ENCODE data around the gene ADAM29.

Gene ADAM29

GRCh38 chr4:174880001-174880400 lies 38.2 kb upstream of the ADAM29 start:
- Histone ChIP-seq H3K9me3 (ENCODE audit: insufficient read depth, low read depth, low read length) (no peaks in the 10 kb centered on the region), H3K79me2 (ENCODE audit: insufficient read depth, low read length) (no peaks in the 10 kb centered on the region), H3K4me2 (ENCODE audit: low read depth, low read length, poor library complexity, severe bottlenecking) (no peak overlapping the region), H3K9me2 (replicated peaks; ENCODE audit: low read depth, low read length) (no peaks in the 10 kb centered on the region), H3F3A (ENCODE audit: low read depth) (no peaks in the 10 kb centered on the region), H3K36me3 (ENCODE audit: insufficient read depth, low read length) (no peaks in the 10 kb centered on the region), H3K4me3 (ENCODE audit: low read length, poor library complexity, severe bottlenecking) (no peak overlapping the region), H2AFZ (ENCODE audit: low read length) (no peak overlapping the region), H3K27me3 (ENCODE audit: insufficient read depth, low read length, poor library complexity, severe bottlenecking) (no peaks in the 10 kb centered on the region), H3K9ac (ENCODE audit: low read depth, low read length, poor library complexity, severe bottlenecking) (no peak overlapping the region), H4K20me1 (ENCODE audit: insufficient read depth, low read length, poor library complexity, severe bottlenecking) (no peaks in the 10 kb centered on the region), H3K4me1 (ENCODE audit: insufficient read depth, low read length, poor library complexity, severe bottlenecking) (no peaks in the 10 kb centered on the region)
- TF ChIP-seq, protein P1, sequence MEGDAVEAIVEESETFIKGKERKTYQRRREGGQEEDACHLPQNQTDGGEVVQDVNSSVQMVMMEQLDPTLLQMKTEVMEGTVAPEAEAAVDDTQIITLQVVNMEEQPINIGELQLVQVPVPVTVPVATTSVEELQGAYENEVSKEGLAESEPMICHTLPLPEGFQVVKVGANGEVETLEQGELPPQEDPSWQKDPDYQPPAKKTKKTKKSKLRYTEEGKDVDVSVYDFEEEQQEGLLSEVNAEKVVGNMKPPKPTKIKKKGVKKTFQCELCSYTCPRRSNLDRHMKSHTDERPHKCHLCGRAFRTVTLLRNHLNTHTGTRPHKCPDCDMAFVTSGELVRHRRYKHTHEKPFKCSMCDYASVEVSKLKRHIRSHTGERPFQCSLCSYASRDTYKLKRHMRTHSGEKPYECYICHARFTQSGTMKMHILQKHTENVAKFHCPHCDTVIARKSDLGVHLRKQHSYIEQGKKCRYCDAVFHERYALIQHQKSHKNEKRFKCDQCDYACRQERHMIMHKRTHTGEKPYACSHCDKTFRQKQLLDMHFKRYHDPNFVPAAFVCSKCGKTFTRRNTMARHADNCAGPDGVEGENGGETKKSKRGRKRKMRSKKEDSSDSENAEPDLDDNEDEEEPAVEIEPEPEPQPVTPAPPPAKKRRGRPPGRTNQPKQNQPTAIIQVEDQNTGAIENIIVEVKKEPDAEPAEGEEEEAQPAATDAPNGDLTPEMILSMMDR (conservative IDR thresholded peaks at IDR 0.05; ENCODE audit: low read length) = no peak
- no peak for TF ChIP-seq EZH2phosphoT487 (IDR thresholded peaks at IDR 0.05; ENCODE audit: borderline replicate concordance)

DNA sequence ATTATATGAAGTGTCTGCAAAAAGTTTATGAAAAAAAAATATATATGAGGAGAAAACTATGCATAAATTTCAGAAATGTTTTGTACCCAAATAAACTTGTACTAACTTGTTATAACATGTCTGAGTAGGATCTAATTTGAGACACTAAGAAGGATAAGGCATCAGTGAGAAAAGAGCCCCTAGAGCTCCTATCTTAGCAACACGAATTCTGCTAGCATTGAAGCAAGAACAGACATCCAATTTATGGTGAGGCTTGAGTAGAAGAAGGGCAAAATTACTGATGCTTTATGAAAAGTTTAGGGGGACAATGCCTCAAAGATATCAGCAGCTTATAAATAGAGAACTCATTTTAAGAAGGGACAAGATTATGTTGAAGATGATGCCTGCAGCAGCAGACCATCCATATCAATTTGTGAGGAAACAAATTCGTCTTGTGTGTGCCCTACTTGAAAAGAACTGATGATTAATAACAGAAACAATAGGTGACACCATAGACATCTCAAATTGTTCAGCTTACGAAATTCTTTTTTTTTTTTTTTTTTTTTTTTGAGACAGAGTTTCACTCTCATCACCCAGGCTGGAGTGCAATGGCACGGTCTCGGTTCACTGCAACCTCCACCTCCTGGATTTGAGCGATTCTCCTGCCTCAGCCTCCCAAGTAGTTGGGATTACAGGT lies 35.7 kb upstream of the ADAM29 start:
- Histone ChIP-seq H3K36me3 (ENCODE audit: insufficient read depth, low read length) (no peaks in the 10 kb centered on the region), H4K20me1 (ENCODE audit: insufficient read depth, low read length, poor library complexity, severe bottlenecking) (no peaks in the 10 kb centered on the region), H3F3A (ENCODE audit: low read depth) (no peaks in the 10 kb centered on the region), H3K27me3 (ENCODE audit: insufficient read depth, low read length, poor library complexity, severe bottlenecking) (no peaks in the 10 kb centered on the region), H3K4me3 (ENCODE audit: low read length, poor library complexity, severe bottlenecking) (no peak overlapping the region), H3K79me2 (ENCODE audit: insufficient read depth, low read length) (no peaks in the 10 kb centered on the region), H3K9me2 (replicated peaks; ENCODE audit: low read depth, low read length) (no peaks in the 10 kb centered on the region), H2AFZ (ENCODE audit: low read length) (no peak overlapping the region), H3K4me2 (ENCODE audit: low read depth, low read length, poor library complexity, severe bottlenecking) (no peak overlapping the region), H3K9ac (ENCODE audit: low read depth, low read length, poor library complexity, severe bottlenecking) (no peak overlapping the region), H3K4me1 (ENCODE audit: insufficient read depth, low read length, poor library complexity, severe bottlenecking) (no peaks in the 10 kb centered on the region), H3K9me3 (ENCODE audit: insufficient read depth, low read depth, low read length) (no peaks in the 10 kb centered on the region)
- TF ChIP-seq, protein P1 (conservative IDR thresholded peaks at IDR 0.05; ENCODE audit: low read length) = no peak
- no peak for TF ChIP-seq EZH2phosphoT487 (IDR thresholded peaks at IDR 0.05; ENCODE audit: borderline replicate concordance)

- Histone ChIP-seq H3K4me1 (ENCODE audit: insufficient read depth, low read length, poor library complexity, severe bottlenecking) (no peaks in the 10 kb centered on the region), H3K27me3 (ENCODE audit: insufficient read depth, low read length, poor library complexity, severe bottlenecking) (no peaks in the 10 kb centered on the region), H3F3A (ENCODE audit: low read depth) (no peaks in the 10 kb centered on the region), H2AFZ (ENCODE audit: low read length) (no peak overlapping the region), H3K9me3 (ENCODE audit: insufficient read depth, low read depth, low read length) (no peaks in the 10 kb centered on the region), H4K20me1 (ENCODE audit: insufficient read depth, low read length, poor library complexity, severe bottlenecking) (no peaks in the 10 kb centered on the region), H3K36me3 (ENCODE audit: insufficient read depth, low read length) (no peaks in the 10 kb centered on the region), H3K4me3 (ENCODE audit: low read length, poor library complexity, severe bottlenecking) (no peak overlapping the region), H3K9ac (ENCODE audit: low read depth, low read length, poor library complexity, severe bottlenecking) (no peak overlapping the region), H3K79me2 (ENCODE audit: insufficient read depth, low read length) (no peaks in the 10 kb centered on the region), H3K4me2 (ENCODE audit: low read depth, low read length, poor library complexity, severe bottlenecking) (no peak overlapping the region), H3K9me2 (replicated peaks; ENCODE audit: low read depth, low read length) (no peaks in the 10 kb centered on the region)
- no peak for TF ChIP-seq EZH2phosphoT487 (IDR thresholded peaks at IDR 0.05; ENCODE audit: borderline replicate concordance)
- TF ChIP-seq, protein P1 (conservative IDR thresholded peaks at IDR 0.05; ENCODE audit: low read length) = no peak
These were observed 10.7 kb upstream of the ADAM29 start for GRCh38 chr4:174907508-174907907.

Data from Loucy (cell line).